ENCODE measurements around the gene ENTPD3. TPM values are rescaled to one million over a fixed set of nuclear protein-coding genes. Genes with fewer than 3 reads are reported as not detected.

ENTPD3 gene
- total RNA-seq, 2 experiments from 2014 or later, result not detected

- CTCF ChIA-PET (ENCODE audit: unreplicated experiment), result no interaction called here
- Histone ChIP-seq H2AFZ (ENCODE audit: low read length) (no peak overlapping the region), H3K4me1 (ENCODE audit: insufficient read depth, low read length, poor library complexity, severe bottlenecking) (no peaks in the 10 kb centered on the region), H3K36me3 (ENCODE audit: insufficient read depth, low read length) (no peaks in the 10 kb centered on the region), H3K9me3 (ENCODE audit: low read length) (no peaks in the 10 kb centered on the region), H3K27ac (ENCODE audit: low read depth, low read length, poor library complexity, severe bottlenecking) (no peak overlapping the region), H3K4me3 (ENCODE audit: low read depth, low read length, poor library complexity, severe bottlenecking) (no peak overlapping the region), H3K4me2 (ENCODE audit: low read length) (no peak overlapping the region), H4K20me1 (ENCODE audit: insufficient read depth, low read length) (no peaks in the 10 kb centered on the region), H3K79me2 (ENCODE audit: insufficient read depth, low read depth, low read length) (no peaks in the 10 kb centered on the region), H3K9me2 (ENCODE audit: insufficient read depth, low read length) (no peaks in the 10 kb centered on the region)
- DNase-seq (ENCODE audit: low spot score), result no peak
- TF ChIP-seq EZH2phosphoT487 (IDR thresholded peaks at IDR 0.05; ENCODE audit: borderline replicate concordance, low read depth, low read length), result no peak
- TF ChIP-seq, protein P1, sequence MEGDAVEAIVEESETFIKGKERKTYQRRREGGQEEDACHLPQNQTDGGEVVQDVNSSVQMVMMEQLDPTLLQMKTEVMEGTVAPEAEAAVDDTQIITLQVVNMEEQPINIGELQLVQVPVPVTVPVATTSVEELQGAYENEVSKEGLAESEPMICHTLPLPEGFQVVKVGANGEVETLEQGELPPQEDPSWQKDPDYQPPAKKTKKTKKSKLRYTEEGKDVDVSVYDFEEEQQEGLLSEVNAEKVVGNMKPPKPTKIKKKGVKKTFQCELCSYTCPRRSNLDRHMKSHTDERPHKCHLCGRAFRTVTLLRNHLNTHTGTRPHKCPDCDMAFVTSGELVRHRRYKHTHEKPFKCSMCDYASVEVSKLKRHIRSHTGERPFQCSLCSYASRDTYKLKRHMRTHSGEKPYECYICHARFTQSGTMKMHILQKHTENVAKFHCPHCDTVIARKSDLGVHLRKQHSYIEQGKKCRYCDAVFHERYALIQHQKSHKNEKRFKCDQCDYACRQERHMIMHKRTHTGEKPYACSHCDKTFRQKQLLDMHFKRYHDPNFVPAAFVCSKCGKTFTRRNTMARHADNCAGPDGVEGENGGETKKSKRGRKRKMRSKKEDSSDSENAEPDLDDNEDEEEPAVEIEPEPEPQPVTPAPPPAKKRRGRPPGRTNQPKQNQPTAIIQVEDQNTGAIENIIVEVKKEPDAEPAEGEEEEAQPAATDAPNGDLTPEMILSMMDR (conservative IDR thresholded peaks at IDR 0.05; ENCODE audit: low read length), result no peak
- POLR2A ChIA-PET, result no interaction called here
- intact Hi-C loops (cut with micrococcal nuclease; ENCODE audit: unreplicated experiment), result no loop called here
- BruUV-seq (replicated peaks), result no TSS peak
Measured at GRCh38 chr3:40382617-40382979, 4.4 kb upstream of the ENTPD3 start.

DNA sequence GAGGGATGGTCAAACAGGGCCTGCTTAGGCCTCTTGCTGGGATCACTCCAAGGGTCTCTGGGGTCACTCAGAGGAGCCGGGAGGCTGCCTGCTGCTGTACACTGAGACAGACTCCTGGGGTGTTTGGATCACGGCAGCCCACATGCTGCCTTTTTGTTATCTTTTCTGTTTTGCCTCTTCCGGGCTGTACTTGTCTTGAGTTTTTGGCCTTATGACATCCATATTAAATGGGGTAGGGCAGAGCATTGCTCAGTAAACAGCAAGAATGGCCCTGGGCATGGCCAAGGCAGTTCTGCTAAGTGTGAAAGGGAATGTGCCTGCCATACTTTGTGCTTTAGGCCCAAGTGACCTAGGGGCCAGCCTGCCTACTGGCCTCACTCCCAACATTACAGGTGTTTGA is 771 bp upstream of the ENTPD3 start:
- no peaks in the 10 kb centered on the region for H3K79me2 ChIP-seq (ENCODE audit: insufficient read depth, low read depth, low read length)
- ChIA-PET CTCF (ENCODE audit: unreplicated experiment) (no interaction called here), POLR2A (no interaction called here)
- no peaks in the 10 kb centered on the region for H3K9me3 ChIP-seq (ENCODE audit: low read length)
- no peak overlapping the region for H2AFZ ChIP-seq (ENCODE audit: low read length)
- no peak for DNase-seq (ENCODE audit: low spot score)
- H3K4me3 ChIP-seq (ENCODE audit: low read depth, low read length, poor library complexity, severe bottlenecking), result no peak overlapping the region
- H3K9me2 ChIP-seq (ENCODE audit: insufficient read depth, low read length), result no peaks in the 10 kb centered on the region
- no peaks in the 10 kb centered on the region for H3K4me1 ChIP-seq (ENCODE audit: insufficient read depth, low read length, poor library complexity, severe bottlenecking)
- BruUV-seq (replicated peaks), result no TSS peak
- no peak overlapping the region for H3K27ac ChIP-seq (ENCODE audit: low read depth, low read length, poor library complexity, severe bottlenecking)
- intact Hi-C loops (cut with micrococcal nuclease; ENCODE audit: unreplicated experiment), result no loop called here
- no peaks in the 10 kb centered on the region for H3K36me3 ChIP-seq (ENCODE audit: insufficient read depth, low read length)
- TF ChIP-seq, protein P1 (conservative IDR thresholded peaks at IDR 0.05; ENCODE audit: low read length), result no peak
- no peak for TF ChIP-seq EZH2phosphoT487 (IDR thresholded peaks at IDR 0.05; ENCODE audit: borderline replicate concordance, low read depth, low read length)
- H3K4me2 ChIP-seq (ENCODE audit: low read length), result no peak overlapping the region
- no peaks in the 10 kb centered on the region for H4K20me1 ChIP-seq (ENCODE audit: insufficient read depth, low read length)

DNA sequence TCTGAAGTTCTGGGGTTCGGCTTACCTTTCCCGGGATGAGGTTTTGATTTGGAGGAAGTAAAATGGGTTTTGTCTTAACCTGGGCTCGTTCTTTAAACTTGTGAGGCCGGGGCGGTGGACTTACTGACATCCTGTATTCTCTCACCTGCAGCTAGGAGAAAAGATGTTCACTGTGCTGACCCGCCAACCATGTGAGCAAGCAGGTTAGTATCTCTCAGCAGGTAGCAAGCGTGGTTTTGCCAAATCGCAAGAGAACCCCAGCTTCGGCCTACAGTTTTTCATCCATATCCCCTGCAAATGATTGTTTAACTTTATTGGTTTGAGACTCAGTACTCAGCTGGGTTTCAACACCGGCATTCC is 891 bp downstream of the ENTPD3 start:
- Histone ChIP-seq H3K9me3 (ENCODE audit: low read length) (no peaks in the 10 kb centered on the region), H2AFZ (ENCODE audit: low read length) (no peak overlapping the region), H4K20me1 (ENCODE audit: insufficient read depth, low read length) (no peaks in the 10 kb centered on the region), H3K79me2 (ENCODE audit: insufficient read depth, low read depth, low read length) (no peaks in the 10 kb centered on the region), H3K4me1 (ENCODE audit: insufficient read depth, low read length, poor library complexity, severe bottlenecking) (no peaks in the 10 kb centered on the region), H3K4me2 (ENCODE audit: low read length) (no peak overlapping the region), H3K27ac (ENCODE audit: low read depth, low read length, poor library complexity, severe bottlenecking) (no peak overlapping the region), H3K36me3 (ENCODE audit: insufficient read depth, low read length) (no peaks in the 10 kb centered on the region), H3K4me3 (ENCODE audit: low read depth, low read length, poor library complexity, severe bottlenecking) (no peak overlapping the region), H3K9me2 (ENCODE audit: insufficient read depth, low read length) (no peaks in the 10 kb centered on the region)
- TF ChIP-seq, protein P1 (conservative IDR thresholded peaks at IDR 0.05; ENCODE audit: low read length), result no peak
- TF ChIP-seq EZH2phosphoT487 (IDR thresholded peaks at IDR 0.05; ENCODE audit: borderline replicate concordance, low read depth, low read length), result no peak
- ChIA-PET POLR2A (no interaction called here), CTCF (ENCODE audit: unreplicated experiment) (no interaction called here)
- DNase-seq (ENCODE audit: low spot score), result no peak
- intact Hi-C loops (cut with micrococcal nuclease; ENCODE audit: unreplicated experiment), result no loop called here
- BruUV-seq (replicated peaks), result no TSS peak

All from OCI-LY7 (cell line).